Choroid plexus epithelial cell (primary cell): ENCODE measurements around the gene ANKS6.

Experiments
- DNase-seq: peaks from one replicate; pipeline ENCODE4 v3.0.0-alpha.2; 2010; ENCODE audit warnings: low read depth
- H3K4me3 ChIP-seq: 2 replicates; pipeline ENCODE4 v1.5.1; 2011; ENCODE audit warnings: low read depth, mild to moderate bottlenecking, control low read depth, low read length, moderate library complexity
- CTCF ChIP-seq: conservative IDR thresholded peaks from 2 replicates; pipeline ENCODE4 v1.5.1; 2011; ENCODE audit warnings: low read depth, mild to moderate bottlenecking, control low read depth, inconsistent platforms, low read length, moderate library complexity

The ANKS6 gene

GRCh38 chr9:98778711-98779530, 17.4 kb downstream of the ANKS6 start:
- peak; percentile 41 for DNase-seq
- H3K4me3 ChIP-seq, result no peak overlapping the region
- TF ChIP-seq CTCF, result no peak

GRCh38 chr9:98778251-98778650, 18.1 kb downstream of the ANKS6 start:
- no peak for TF ChIP-seq CTCF
- DNase-seq, result no peak
- H3K4me3 ChIP-seq, result no peak overlapping the region

- DNase-seq, result no peak
- TF ChIP-seq CTCF, result no peak
- H3K4me3 ChIP-seq, result no peak overlapping the region
These were observed 18.7 kb downstream of the ANKS6 start for GRCh38 chr9:98777618-98778017.

- DNase-seq, result peak; percentile 86
- TF ChIP-seq CTCF, result peak; percentile 92
These were observed 20.4 kb downstream of the ANKS6 start for GRCh38 chr9:98775831-98776441.

GRCh38 chr9:98774746-98775145, 21.6 kb downstream of the ANKS6 start:
- no peak for DNase-seq
- no peak overlapping the region for H3K4me3 ChIP-seq
- TF ChIP-seq CTCF, result peak; percentile 79

More at GRCh38 chr9:98775831-98776441, 20.4 kb downstream of the ANKS6 start:
- H3K4me3 ChIP-seq, result no peak overlapping the region

- no peak for TF ChIP-seq CTCF
These were observed 22.6 kb downstream of the ANKS6 start for GRCh38 chr9:98773721-98774120.

More at GRCh38 chr9:98773721-98774120, 22.6 kb downstream of the ANKS6 start:
- H3K4me3 ChIP-seq, result no peak overlapping the region
- DNase-seq, result no peak
